NCI-H146 treated with DMSO at 0.1 percent for 48 hours (cell line): ENCODE results near the gene ID1.

Experiments
- DNase-seq: peaks from one replicate; lab custom pipeline; 2025; ENCODE audit not compliant: unreplicated experiment; lab: John Stamatoyannopoulos, UW

Gene ID1, protein sequence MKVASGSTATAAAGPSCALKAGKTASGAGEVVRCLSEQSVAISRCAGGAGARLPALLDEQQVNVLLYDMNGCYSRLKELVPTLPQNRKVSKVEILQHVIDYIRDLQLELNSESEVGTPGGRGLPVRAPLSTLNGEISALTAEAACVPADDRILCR

GRCh38 chr20:31605031-31605901 is at the start of gene ID1:
Gene ID1, plus strand, starts transcription at chr20:31605289. Its CDS starts 99 bp downstream, at chr20:31605388.
- peak; percentile 99 for DNase-seq

DNA sequence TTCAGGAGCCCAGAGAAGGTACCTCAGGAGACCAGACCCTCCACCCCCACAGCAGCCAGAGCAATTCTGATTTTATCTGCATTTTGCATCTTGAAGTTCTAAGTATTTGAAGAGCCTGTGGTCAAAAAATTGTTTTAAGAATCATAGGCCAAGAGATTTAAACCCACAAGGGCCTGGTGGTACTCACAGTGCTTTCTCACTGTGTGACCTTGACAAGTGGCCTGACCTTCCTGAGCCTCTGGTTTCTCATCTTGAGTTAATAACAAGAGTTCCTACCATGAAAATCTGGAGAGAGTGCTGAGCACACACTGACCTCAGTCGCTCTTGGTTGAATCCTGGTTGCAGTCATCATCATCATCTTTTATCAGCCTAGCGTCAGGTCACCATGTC is 45.4 kb upstream of the ID1 start:
- no peak for DNase-seq

- DNase-seq, result peak; percentile 44
These were observed 44.9 kb upstream of the ID1 start for GRCh38 chr20:31560094-31560745.

DNA sequence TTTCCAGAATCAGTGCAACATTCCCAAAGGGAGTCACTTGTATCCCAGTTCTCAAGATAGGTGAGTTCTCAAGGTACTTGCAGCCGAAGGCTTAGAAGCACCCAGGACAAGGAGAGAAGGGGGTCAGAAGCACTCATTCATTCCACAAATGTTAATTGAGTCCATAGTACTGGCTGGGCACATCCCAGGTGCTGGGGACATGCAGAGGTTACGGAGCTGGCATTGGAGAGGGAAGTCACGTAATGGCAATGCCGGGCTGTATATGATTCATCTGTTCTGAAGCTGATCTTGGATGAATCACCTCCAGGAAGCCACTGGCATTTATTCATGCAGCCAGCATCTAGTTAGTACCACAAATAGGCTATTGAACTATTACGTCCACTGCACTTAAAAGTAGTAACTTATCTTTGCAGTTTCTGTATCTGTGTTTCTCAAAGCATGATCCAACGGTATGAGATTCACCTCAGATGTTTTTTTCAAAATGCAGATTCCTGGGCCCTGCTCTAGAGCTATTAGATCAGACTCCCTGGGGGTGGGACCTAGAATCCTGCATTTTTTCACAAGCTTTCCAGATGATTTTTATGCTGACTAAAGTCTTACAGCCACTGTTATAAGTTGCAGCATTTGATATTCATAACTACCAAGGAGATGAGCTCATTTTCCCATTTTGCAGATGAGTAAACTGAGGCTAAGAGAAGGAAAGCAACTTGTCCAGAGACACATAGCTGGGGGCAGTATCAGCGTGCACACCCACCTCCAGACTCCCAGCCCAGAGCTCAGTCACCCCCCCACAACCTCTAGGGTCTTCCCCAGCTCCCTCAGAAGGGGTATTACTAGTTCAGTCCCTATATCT is 44.1 kb upstream of the ID1 start:
- no peak for DNase-seq

GRCh38 chr20:31562241-31562640 is 42.8 kb upstream of the ID1 start:
- DNase-seq, result no peak

GRCh38 chr20:31564284-31564683 is 40.8 kb upstream of the ID1 start:
- DNase-seq, result no peak

GRCh38 chr20:31565699-31566318 is 39.3 kb upstream of the ID1 start:
- DNase-seq, result peak; percentile 56

GRCh38 chr20:31566319-31566657 is 38.8 kb upstream of the ID1 start:
- DNase-seq, result no peak

GRCh38 chr20:31566658-31567379 is 38.3 kb upstream of the ID1 start:
- DNase-seq, result peak; percentile 98

DNA sequence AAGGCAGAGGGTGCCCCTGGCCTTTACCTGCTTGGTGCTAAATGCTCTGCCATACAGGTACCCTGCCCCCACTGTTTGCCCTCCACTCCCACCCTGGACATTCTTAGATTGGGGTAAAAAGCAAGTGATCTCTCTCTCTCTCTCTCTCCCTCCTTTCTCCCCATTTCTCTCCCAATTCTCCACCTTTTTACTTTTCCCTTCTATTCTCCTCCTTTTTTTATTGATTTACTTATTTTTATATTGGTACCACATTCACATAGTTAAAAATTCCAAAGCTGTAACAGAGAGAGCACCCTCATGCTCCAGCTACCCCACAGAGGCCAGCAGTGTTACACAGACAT is 37.7 kb upstream of the ID1 start:
- DNase-seq, result no peak

- no peak for DNase-seq
These were observed 36.9 kb upstream of the ID1 start for GRCh38 chr20:31568041-31568731.

GRCh38 chr20:31568773-31569162 is 36.3 kb upstream of the ID1 start:
- no peak for DNase-seq

GRCh38 chr20:31569163-31570020 is 35.7 kb upstream of the ID1 start:
- DNase-seq, result peak; percentile 31

- DNase-seq, result no peak
These were observed 35.0 kb upstream of the ID1 start for GRCh38 chr20:31570021-31570463.

- no peak for DNase-seq
These were observed 34.1 kb upstream of the ID1 start for GRCh38 chr20:31570735-31571617.

DNA sequence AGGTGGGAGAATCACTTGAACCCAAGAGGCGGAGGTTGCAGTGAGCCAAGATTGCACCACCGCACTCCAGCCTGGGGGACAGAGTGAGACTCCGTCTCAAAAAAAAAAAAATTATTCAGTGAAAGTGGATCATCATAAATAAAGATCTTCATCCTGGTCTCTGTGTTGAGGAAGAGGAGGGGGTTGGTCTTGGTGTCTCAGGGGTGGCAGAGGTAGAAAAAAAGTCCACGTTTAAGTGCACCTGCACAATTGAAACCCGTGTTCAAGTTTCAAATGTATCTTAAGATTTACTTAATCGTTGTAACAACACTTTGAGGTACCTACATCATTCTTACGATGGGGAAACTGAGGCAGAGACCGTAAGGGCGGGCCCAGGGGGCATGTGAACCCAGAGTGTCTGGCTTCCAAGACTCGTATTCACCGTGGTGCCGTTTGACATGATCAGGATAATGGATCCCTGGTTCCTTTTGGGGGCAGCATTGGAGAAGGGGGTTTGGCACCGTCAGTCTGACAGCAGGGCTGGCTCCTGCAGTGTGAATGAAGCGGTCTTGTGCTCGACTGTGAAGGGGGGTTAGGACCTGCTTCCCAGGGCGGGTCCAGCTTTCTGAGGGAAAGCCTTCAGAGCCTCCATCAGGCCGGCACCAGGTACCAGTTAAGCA is 32.9 kb upstream of the ID1 start:
- peak; percentile 76 for DNase-seq
